Esophagus muscularis mucosa (tissue), 4 donors: ENCODE measurements around the gene DZIP1. TPM values are rescaled to one million over a fixed set of nuclear protein-coding genes. Genes with fewer than 3 reads are reported as not detected.

ENCODE experiments used
- DNase-seq: peaks from one replicate; pipeline ENCODE4 v3.0.0-alpha.2; 2017; ENCODE audit errors: extremely low spot score
- H3K27ac ChIP-seq, 4 donors: fragments of 200-600 bp; sonication (generic); replicated peaks in 1 of 4; 1 replicate in 3 of 4; 2 replicates in 1 of 4; pipeline ENCODE4 v1.5.1; 2016 to 2019; ENCODE audit warnings: mild to moderate bottlenecking in 1 of 4
- H3K27me3 ChIP-seq, 4 donors: fragments of 200-600 bp; sonication (generic); one replicate each; pipeline versions ENCODE4 v1.5.1 to v1.6.0; 2016 to 2019
- H3K36me3 ChIP-seq, 4 donors: fragments of 200-600 bp; sonication (generic); one replicate each; pipeline ENCODE4 v1.5.1; 2016 to 2019
- H3K4me1 ChIP-seq, 4 donors: fragments of 200-600 bp; sonication (generic); one replicate each; pipeline ENCODE4 v1.5.1; 2016 to 2019
- H3K4me3 ChIP-seq, 4 donors: fragments of 200-600 bp; sonication (generic); 1 replicate in 2 of 4; 2 replicates in 2 of 4; pipeline ENCODE4 v1.5.1; 2016 to 2019; ENCODE audit warnings: mild to moderate bottlenecking in 4 of 4, moderate library complexity in 1 of 4
- H3K9me3 ChIP-seq, 4 donors: fragments of 200-600 bp; sonication (generic); 1 replicate in 3 of 4; 2 replicates in 1 of 4; pipeline ENCODE4 v1.5.1; 2016 to 2019
- EP300 ChIP-seq: sonication (generic); formaldehyde crosslinking; IDR thresholded peaks from one replicate; pipeline ENCODE4 v1.6.1; 2017; ENCODE audit warnings: antibody characterized with exemption
- POLR2A ChIP-seq: fragments of 450-650 bp; IDR thresholded peaks from one replicate; pipeline ENCODE4 v1.6.1; 2017; ENCODE audit warnings: antibody characterized with exemption, moderate library complexity, mild to moderate bottlenecking, low read depth
- POLR2AphosphoS5 ChIP-seq, 2 donors: sonication (generic); formaldehyde crosslinking; IDR thresholded peaks; one replicate each; pipeline ENCODE4 v1.6.1; 2017; ENCODE audit warnings: antibody characterized with exemption in 2 of 2
- WGBS: methylation state at CpG from one replicate; pipeline ENCODE4 v1.1.5; 2018; 5-methylcytosine and 5-hydroxymethylcytosine counted together
- intact Hi-C: fragments of 100-400 bp; cut with DNase I; formaldehyde crosslinking; loops from one replicate; pipeline ENCODE4 v1.15.1; 2023
- total RNA-seq, 4 donors: library from RNA; depleted of rRNA; stranded (reverse); fragments of >200 nt; gene quantifications; one replicate each; pipeline versions ENCODE4 v1.1.0 to v1.2.1, GENCODE V29; 2016
- TF ChIP-seq, protein P1 (sequence below), 3 experiments: fragments of 200-600 bp in 2 of 3; fragments of 450-650 bp in 1 of 3; sonication (generic) in 2 of 3; IDR thresholded peaks; one replicate each; pipeline ENCODE4 v1.5.1; 2017 to 2019; ENCODE audit warnings: antibody characterized with exemption in 3 of 3, mild to moderate bottlenecking in 2 of 3, moderate library complexity in 1 of 3

Gene DZIP1
- total RNA-seq, 4 donors from 2014 or later, result 14.5 to 31.3 (median 22.2) TPM

DNA sequence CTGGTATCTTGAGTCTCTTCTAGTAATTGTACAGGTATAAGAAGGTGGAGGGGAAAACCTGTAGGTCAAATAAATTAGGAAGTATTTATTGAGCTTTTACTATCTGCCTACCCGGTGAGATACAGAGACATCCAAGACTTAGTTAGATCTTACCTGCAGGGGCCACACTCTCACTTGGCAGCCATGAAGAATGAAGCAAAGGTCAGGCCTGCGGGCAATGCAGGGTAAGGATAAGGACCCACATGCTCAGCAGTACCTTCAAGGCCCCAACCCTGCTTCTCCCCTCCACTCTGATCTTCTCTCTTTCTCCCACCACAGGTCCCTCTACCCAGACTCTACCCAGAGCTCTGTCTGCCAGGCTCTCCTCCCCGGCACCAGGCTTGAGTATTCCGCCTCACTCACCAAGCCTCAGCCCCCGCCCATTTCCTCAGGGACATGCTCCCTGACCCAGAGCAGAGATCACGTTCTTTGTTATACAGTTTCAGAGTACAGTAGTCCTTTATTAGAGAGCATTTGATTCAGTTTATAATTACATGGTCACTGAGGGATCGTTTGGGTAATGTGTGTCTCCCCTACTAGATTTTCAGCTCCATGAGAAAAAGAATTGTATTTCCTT, 110.9 kb downstream of the DZIP1 start:
- Histone ChIP-seq H3K9me3 (no peaks in the 10 kb centered on the region), H3K27ac (no peak overlapping the region), H3K27me3 (peaks cover 0 to 9% (median 0%) of the 10 kb centered on the region in 4 donors), H3K4me3 (no peak overlapping the region), H3K4me1 (no peaks in the 10 kb centered on the region), H3K36me3 (no peaks in the 10 kb centered on the region)
- WGBS, result 75% methylated on average over 7 of the region's 7 CpGs
- intact Hi-C loops, result no loop called here
- no peak for DNase-seq
- no peak for TF ChIP-seq POLR2AphosphoS5 (IDR thresholded peaks at IDR 0.05)
- TF ChIP-seq, protein P1, sequence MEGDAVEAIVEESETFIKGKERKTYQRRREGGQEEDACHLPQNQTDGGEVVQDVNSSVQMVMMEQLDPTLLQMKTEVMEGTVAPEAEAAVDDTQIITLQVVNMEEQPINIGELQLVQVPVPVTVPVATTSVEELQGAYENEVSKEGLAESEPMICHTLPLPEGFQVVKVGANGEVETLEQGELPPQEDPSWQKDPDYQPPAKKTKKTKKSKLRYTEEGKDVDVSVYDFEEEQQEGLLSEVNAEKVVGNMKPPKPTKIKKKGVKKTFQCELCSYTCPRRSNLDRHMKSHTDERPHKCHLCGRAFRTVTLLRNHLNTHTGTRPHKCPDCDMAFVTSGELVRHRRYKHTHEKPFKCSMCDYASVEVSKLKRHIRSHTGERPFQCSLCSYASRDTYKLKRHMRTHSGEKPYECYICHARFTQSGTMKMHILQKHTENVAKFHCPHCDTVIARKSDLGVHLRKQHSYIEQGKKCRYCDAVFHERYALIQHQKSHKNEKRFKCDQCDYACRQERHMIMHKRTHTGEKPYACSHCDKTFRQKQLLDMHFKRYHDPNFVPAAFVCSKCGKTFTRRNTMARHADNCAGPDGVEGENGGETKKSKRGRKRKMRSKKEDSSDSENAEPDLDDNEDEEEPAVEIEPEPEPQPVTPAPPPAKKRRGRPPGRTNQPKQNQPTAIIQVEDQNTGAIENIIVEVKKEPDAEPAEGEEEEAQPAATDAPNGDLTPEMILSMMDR (IDR thresholded peaks at IDR 0.05), result no peak
- no peak for TF ChIP-seq EP300
- TF ChIP-seq POLR2A, result no peak

DNA sequence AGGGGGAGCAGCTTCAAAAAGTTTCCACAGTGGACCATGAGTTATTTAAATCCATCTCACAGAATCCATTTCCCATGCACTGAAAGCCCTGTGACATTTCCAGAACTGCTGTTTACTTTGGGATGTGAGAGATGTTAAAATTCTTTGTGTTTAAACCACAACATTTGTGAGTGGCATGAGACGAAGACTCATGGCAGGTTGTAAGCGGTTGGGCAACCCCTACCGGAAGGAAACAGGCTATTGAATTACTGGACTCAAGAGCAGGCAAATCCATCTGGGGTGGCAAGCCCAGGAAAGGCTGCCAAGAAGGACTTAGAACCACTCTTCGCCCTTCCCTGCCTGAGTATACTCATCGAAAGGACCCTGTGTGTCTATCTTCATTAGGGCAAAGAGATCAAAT, 114.3 kb downstream of the DZIP1 start:
- no peak overlapping the region for H3K27ac ChIP-seq
- WGBS, result 35% methylated on average over 5 of the region's 5 CpGs
- H3K27me3 ChIP-seq, result peaks cover 0 to 13% (median 0%) of the 10 kb centered on the region in 4 donors
- DNase-seq, result no peak
- TF ChIP-seq EP300 (no peak), POLR2AphosphoS5 (IDR thresholded peaks at IDR 0.05) (no peak), POLR2A (no peak)
- TF ChIP-seq, protein P1 (IDR thresholded peaks at IDR 0.05), result no peak
- intact Hi-C loops, result no loop called here
- no peaks in the 10 kb centered on the region for H3K9me3 ChIP-seq
- H3K36me3 ChIP-seq, result no peaks in the 10 kb centered on the region
- no peak overlapping the region for H3K4me3 ChIP-seq
- no peaks in the 10 kb centered on the region for H3K4me1 ChIP-seq

Other genes starting within 250 kb of the DZIP1 start
- 1 to 10 TPM in 2 of 4 donors, not detected in 2; 1.2 to 1.9 TPM for gene CLDN10, start 92.0 kb downstream of the DZIP1 start, total RNA-seq
- 10 to 100 TPM; 43.8 to 55.1 (median 48.9) TPM for gene DNAJC3, start 32.4 kb upstream of the DZIP1 start, total RNA-seq